ENCODE data around the gene EML5.

Gene EML5

DNA sequence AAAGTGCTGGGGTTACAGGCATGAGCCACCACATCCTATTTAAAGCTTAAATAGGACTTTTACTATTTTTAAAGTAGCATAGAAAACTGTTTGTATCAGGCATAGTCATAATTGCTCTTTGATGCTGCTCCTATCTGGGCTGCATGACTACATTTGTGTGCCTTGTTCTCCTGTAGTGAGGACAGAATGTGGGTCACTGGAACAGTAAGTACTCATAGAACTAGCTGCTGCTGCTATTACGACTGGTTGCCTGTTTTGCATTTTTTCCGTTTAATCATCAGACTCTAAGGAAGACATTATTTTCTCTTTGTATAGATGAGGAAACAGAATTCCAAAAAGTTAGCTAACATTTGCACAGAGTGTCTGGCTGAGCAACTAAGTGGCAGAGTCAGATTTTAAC lies 187.2 kb downstream of the EML5 start:
- TF ChIP-seq CTCF (conservative IDR thresholded peaks at IDR 0.05), result no peak
- H3K27ac ChIP-seq, result no peak overlapping the region

DNA sequence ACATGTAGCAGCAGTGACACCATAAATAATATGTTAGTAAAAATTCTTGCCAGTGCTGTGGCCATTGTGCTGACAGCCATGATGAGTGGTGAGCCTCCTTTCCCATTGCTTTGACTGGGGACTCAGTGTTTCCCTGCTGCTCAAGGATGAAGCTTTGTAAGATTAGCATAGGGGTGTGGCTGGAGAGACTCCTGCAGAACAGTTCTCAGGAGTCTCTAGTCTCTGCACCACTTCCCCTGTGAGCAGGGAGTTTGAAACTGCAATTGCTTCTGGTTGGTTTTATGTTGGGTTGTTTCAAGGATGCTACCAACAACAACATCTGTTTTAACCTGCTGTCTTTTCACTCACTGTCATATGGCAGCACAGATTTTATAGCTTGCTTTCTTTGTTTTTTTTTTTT lies 188.5 kb downstream of the EML5 start:
- no peak for TF ChIP-seq CTCF (conservative IDR thresholded peaks at IDR 0.05)
- H3K27ac ChIP-seq, result no peak overlapping the region

DNA sequence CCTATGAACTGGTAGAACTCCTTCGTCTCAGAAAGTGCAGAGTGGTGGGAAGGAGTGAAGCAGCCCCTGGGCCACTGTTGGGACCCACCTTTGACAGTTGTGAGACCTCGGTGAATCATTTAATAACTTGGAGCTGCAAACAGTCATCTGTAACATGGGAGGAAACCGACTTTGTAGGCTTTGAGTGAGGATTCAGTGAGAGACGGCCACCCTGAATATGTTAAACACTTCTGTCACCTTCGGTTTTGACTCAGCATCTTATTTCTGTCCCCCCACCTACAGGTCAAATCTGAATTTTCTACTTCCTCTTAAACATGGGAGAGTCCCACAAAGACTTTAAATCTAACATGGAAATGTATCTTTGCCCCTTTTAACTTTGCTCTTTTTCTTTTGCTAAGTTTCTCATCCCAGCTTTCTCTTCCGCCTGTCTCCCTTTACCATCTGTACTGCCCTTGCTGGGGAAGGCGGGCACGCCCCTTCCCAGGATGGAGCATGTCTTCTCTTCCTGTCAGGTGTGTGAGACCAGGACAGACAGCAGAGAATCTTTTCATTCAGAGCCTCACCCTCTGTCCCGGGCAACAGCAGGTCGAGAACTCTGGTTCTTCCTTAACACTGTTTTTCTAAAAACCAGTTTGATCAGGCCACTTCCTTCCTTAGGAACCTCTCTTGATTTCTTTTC lies 192.9 kb downstream of the EML5 start:
- TF ChIP-seq CTCF (conservative IDR thresholded peaks at IDR 0.05), result no peak

GRCh38 chr14:88599326-88599725 lies 193.4 kb downstream of the EML5 start:
- peak overlapping the region; percentile 48 for H3K27ac ChIP-seq
- TF ChIP-seq CTCF (conservative IDR thresholded peaks at IDR 0.05), result no peak

More for the DNA sequence above, 192.9 kb downstream of the EML5 start:
- peak overlapping the region; percentile 48 for H3K27ac ChIP-seq

DNA sequence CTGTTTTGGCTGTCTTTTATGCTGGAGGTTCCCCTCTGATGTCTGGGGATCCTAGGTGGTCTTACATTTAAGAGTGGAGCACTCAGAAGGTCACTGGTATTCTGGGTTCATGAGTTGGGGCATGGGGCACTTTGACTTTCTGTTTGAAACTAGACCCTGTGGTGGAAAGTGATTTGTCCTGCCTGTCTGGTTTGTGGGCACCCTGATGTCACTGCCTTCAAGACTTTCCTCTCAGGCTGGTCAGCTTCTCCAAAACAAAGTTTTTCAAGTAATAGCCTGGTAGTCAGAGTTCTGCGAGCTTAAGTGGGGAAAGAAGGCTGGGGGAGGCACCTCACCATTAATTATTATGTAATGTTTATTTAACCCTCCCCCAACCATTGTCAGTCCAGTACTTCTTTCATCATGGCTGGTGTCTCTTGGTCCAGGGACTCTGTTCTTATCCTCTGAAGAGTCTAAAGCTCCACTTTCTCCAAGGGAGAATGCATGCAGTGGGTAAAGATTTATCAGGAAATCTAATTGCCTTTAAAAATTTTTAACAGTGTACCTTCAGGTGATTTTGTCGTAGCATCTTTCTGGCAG lies 194.6 kb downstream of the EML5 start:
- no peak overlapping the region for H3K27ac ChIP-seq
- no peak for TF ChIP-seq CTCF (conservative IDR thresholded peaks at IDR 0.05)

DNA sequence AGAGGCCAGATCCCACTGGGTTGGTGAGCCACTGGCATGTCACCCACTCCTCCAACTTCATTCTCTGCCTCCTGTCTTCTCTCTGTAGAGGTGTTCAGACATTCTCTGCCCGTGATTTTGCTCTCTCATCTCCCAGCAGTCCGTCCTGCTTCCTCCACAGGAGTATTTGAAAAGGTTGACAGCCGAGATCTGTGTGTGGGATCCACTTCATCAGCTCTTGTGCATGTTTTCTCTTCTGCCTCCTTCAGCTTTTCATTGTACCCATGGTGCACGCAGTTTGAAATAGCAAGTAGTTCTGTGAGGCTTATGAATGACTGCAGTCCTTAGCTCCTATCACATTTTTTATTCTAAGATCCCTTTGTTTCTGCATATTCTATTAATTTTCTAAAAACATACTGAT lies 195.2 kb downstream of the EML5 start:
- TF ChIP-seq CTCF (conservative IDR thresholded peaks at IDR 0.05), result no peak
- H3K27ac ChIP-seq, result no peak overlapping the region

DNA sequence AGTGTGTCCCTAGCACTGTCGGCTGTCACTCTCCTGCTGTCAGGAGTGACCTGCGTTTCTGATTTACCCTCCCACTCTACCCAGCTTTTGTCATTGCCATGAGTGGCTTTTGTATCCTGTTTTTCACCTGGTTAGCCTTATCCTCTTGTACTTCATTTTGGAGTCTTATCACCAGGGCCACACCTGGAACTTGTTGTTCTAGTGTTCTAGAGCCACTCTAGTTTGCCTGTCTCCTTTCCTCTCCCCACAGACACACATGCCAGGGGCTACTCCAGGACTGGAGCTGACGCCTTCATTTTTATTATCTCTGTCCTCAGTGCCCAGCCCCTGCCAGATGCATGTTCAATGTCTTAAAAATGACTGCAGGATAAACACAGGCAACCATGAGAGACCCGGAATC lies 195.7 kb downstream of the EML5 start:
- H3K27ac ChIP-seq, result no peak overlapping the region
- TF ChIP-seq CTCF (conservative IDR thresholded peaks at IDR 0.05), result no peak
